BJ (cell line): ENCODE results near the gene ST3GAL4. TPM values are rescaled to one million over a fixed set of nuclear protein-coding genes. Genes with fewer than 3 reads are reported as not detected.

Experiments
- CTCF ChIA-PET: fragments of 350-600 bp; formaldehyde crosslinking; extraction: SDS; loops from one replicate; lab custom pipeline; 2021; ENCODE audit warnings: antibody characterized with exemption, inconsistent platforms; lab: Yijun Ruan, JAX
- POLR2A ChIA-PET: fragments of 300-600 bp; sonication (Branson Sonifier 250); formaldehyde crosslinking; extraction: SDS; loops from one replicate; lab custom pipeline; 2021; ENCODE audit warnings: antibody characterized with exemption; lab: Charles Lee
- DNase-seq: peaks from one replicate; pipeline ENCODE4 v3.0.0-alpha.2; 2011; ENCODE audit warnings: low read depth
- H3K27me3 ChIP-seq: 2 replicates; pipeline ENCODE4 v1.6.0; 2011; ENCODE audit warnings: low read length; ENCODE audit not compliant: control insufficient read depth, insufficient read depth
- H3K36me3 ChIP-seq: 2 replicates; pipeline ENCODE4 v1.5.1; 2011; ENCODE audit warnings: low read length; ENCODE audit not compliant: control insufficient read depth, insufficient read depth
- H3K4me3 ChIP-seq: 2 replicates; pipeline ENCODE4 v1.5.1; 2011; ENCODE audit warnings: low read depth, mild to moderate bottlenecking, control low read depth, low read length
- CTCF ChIP-seq: IDR thresholded peaks from 2 replicates; pipeline ENCODE4 v1.5.1; 2011; ENCODE audit warnings: low read depth, mild to moderate bottlenecking, control low read depth, inconsistent platforms, low read length, moderate library complexity; ENCODE audit not compliant: insufficient read depth
- polyA plus RNA-seq: library from polyadenylated mRNA; depleted of rRNA; stranded (reverse); fragments of >200 nt; gene quantifications from 2 replicates; pipeline ENCODE4 v1.2.3, GENCODE V29; 2011

The ST3GAL4 gene
- polyA plus RNA-seq, 1 experiment = 31.8 TPM

- no peak for DNase-seq
- no peak for TF ChIP-seq CTCF
- H3K4me3 ChIP-seq = no peak overlapping the region
- no peaks in the 10 kb centered on the region for H3K27me3 ChIP-seq
- ChIA-PET POLR2A (no interaction called here), CTCF (interaction anchor here (1.3 to 6.0 kb wide), 6 partner anchors 10 to 125 kb away, joined by 4 to 41 read pairs (median 12); no protein-coding TSS in a partner anchor)
- no peaks in the 10 kb centered on the region for H3K36me3 ChIP-seq
Observed at GRCh38 chr11:126432065-126432461, 76.6 kb downstream of the ST3GAL4 start.

- H3K4me3 ChIP-seq = no peak overlapping the region
- H3K27me3 ChIP-seq = no peaks in the 10 kb centered on the region
- TF ChIP-seq CTCF = no peak
- ChIA-PET CTCF (interaction anchor here (0.8 to 6.0 kb wide), 5 partner anchors 9 to 125 kb away, joined by 3 to 41 read pairs (median 20); no protein-coding TSS in a partner anchor), POLR2A (no interaction called here)
- H3K36me3 ChIP-seq = no peaks in the 10 kb centered on the region
- no peak for DNase-seq
Observed at GRCh38 chr11:126432525-126432924, 77.0 kb downstream of the ST3GAL4 start.

- no peak overlapping the region for H3K4me3 ChIP-seq
- H3K27me3 ChIP-seq = no peaks in the 10 kb centered on the region
- CTCF ChIA-PET = interaction anchor here (0.8 to 5.1 kb wide), 4 partner anchors 9 to 126 kb away, joined by 3 to 32 read pairs (median 23); no protein-coding TSS in a partner anchor
- POLR2A ChIA-PET = no interaction called here
- DNase-seq = no peak
- no peak for TF ChIP-seq CTCF
- no peaks in the 10 kb centered on the region; the same call in 1 of the 2 replicates for H3K36me3 ChIP-seq
Observed at GRCh38 chr11:126433244-126433846, 77.9 kb downstream of the ST3GAL4 start.

GRCh38 chr11:126433989-126434949, 78.8 kb downstream of the ST3GAL4 start:
- DNase-seq = no peak
- TF ChIP-seq CTCF = no peak
- ChIA-PET POLR2A (no interaction called here), CTCF (interaction anchor here (4.1 to 5.1 kb wide), 3 partner anchors 8 to 124 kb away, joined by 20 to 32 read pairs (median 26); no protein-coding TSS in a partner anchor)
- H3K36me3 ChIP-seq = no peaks in the 10 kb centered on the region; the same call in 1 of the 2 replicates
- no peak overlapping the region for H3K4me3 ChIP-seq
- no peaks in the 10 kb centered on the region for H3K27me3 ChIP-seq

- no peak for TF ChIP-seq CTCF
- H3K4me3 ChIP-seq = no peak overlapping the region
- no peaks in the 10 kb centered on the region; the same call in 1 of the 2 replicates for H3K36me3 ChIP-seq
- no peaks in the 10 kb centered on the region for H3K27me3 ChIP-seq
- ChIA-PET POLR2A (no interaction called here), CTCF (interaction anchor here (4.1 to 4.8 kb wide), 2 partner anchors 45 to 125 kb away, joined by 20 to 26 read pairs; no protein-coding TSS in a partner anchor)
- DNase-seq = no peak
Observed at GRCh38 chr11:126434950-126435335, 79.5 kb downstream of the ST3GAL4 start.
